Keratinocyte (primary cell): ENCODE data around the gene SQSTM1.

ENCODE experiments used
- CTCF ChIP-seq, 3 experiments: IDR thresholded peaks in 1 of 3; conservative IDR thresholded peaks in 1 of 3; optimal IDR thresholded peaks in 1 of 3; 2 replicates in 2 of 3; 3 replicates in 1 of 3; pipeline versions ENCODE3 to v1.5.1; 2011; ENCODE audit warnings: low read length in 3 of 3, mild to moderate bottlenecking in 3 of 3, moderate library complexity in 2 of 3, control low read depth in 1 of 3, inconsistent platforms in 1 of 3; ENCODE audit not compliant: insufficient read depth in 2 of 3; ENCODE audit errors: extremely low read depth in 1 of 3
- EZH2 ChIP-seq: IDR thresholded peaks from one replicate; pipeline ENCODE4 v1.6.1; 2012; ENCODE audit warnings: inconsistent platforms, mild to moderate bottlenecking, low read length, moderate library complexity

GRCh38 chr5:179814090-179814489, 6.6 kb upstream of the SQSTM1 start:
- TF ChIP-seq CTCF (optimal IDR thresholded peaks at IDR 0.05 in 1 of 3, IDR thresholded peaks at IDR 0.05 in 1 of 3, conservative IDR thresholded peaks at IDR 0.05 in 1 of 3; ENCODE audit: extremely low read depth in 1 of 3, insufficient read depth in 2 of 3, low read length in 3 of 3) (no peak), EZH2 (no peak)
